GM12878 (cell line): Measurements from ENCODE around the gene PLEKHG2. TPM values are rescaled to one million over a fixed set of nuclear protein-coding genes. Genes with fewer than 3 reads are reported as not detected.
A peak's percentile ranks its signal among the peaks of the same experiment; 100 is the strongest.

Source experiments
- ATAC-seq: fragments of 200-7000 bp; cut with Tn5 transposase; 3 replicates; pipeline ENCODE4 v1.9.1; 2020; ENCODE audit warnings: mild to moderate bottlenecking, moderate library complexity
- BruUV-seq: library from RNA; stranded (reverse); fragments of 400-500 nt; replicated peaks from 2 replicates; lab custom pipeline; 2021; lab: Mats Ljungman, UMichigan
- CTCF ChIA-PET: fragments of 300-600 bp; sonication (Branson Sonifier 250); formaldehyde crosslinking; extraction: SDS; loops from one replicate; lab custom pipeline; 2021; ENCODE audit warnings: inconsistent platforms; lab: Yijun Ruan, JAX
- POLR2A ChIA-PET: fragments of 350-600 bp; formaldehyde crosslinking; extraction: SDS; loops from one replicate; lab custom pipeline; 2021; ENCODE audit warnings: inconsistent platforms; lab: Charles Lee
- RAD21 ChIA-PET: fragments of 300-600 bp; sonication (Branson Sonifier 250); formaldehyde crosslinking; loops from one replicate; lab custom pipeline; 2023; ENCODE audit warnings: antibody characterized with exemption; ENCODE audit not compliant: unreplicated experiment; lab: Charles Lee
- SMC1A ChIA-PET: fragments of 300-600 bp; sonication (Branson Sonifier 250); formaldehyde crosslinking; loops from one replicate; lab custom pipeline; 2023; ENCODE audit not compliant: unreplicated experiment, uncharacterized antibody; lab: Charles Lee
- DNase-seq: peaks from one replicate; pipeline ENCODE4 v3.0.0-alpha.2; 2011; ENCODE audit warnings: low read depth, low spot score
- FAIRE-seq: peaks from 3 replicates; lab custom pipeline; 2011; peaks lifted over from hg19 to GRCh38; lab: Jason Lieb, UNC
- H2AFZ ChIP-seq: 2 replicates; pipeline ENCODE4 v1.6.0; 2011; ENCODE audit warnings: low read depth, low read length, control low read depth; ENCODE audit not compliant: control insufficient read depth
- H3K27ac ChIP-seq: 2 replicates; pipeline ENCODE4 v1.5.1; 2011; ENCODE audit warnings: control low read depth; ENCODE audit not compliant: control insufficient read depth, insufficient read depth
- H3K27me3 ChIP-seq, 2 experiments: replicated peaks in 1 of 2; 2 replicates each; pipeline versions ENCODE4 v1.6.0 to v1.6.1; 2011; ENCODE audit warnings: low read length in 1 of 2; ENCODE audit not compliant: control insufficient read depth in 2 of 2, insufficient read depth in 2 of 2
- H3K36me3 ChIP-seq, 2 experiments: 2 replicates each; pipeline ENCODE4 v1.5.1; 2011; ENCODE audit warnings: low read length in 1 of 2; ENCODE audit not compliant: control insufficient read depth in 2 of 2, insufficient read depth in 2 of 2
- H3K4me1 ChIP-seq: 2 replicates; pipeline ENCODE4 v1.6.1; 2011; ENCODE audit warnings: mild to moderate bottlenecking, low read length, moderate library complexity, mixed read lengths; ENCODE audit not compliant: control insufficient read depth, insufficient read depth
- H3K4me2 ChIP-seq: 2 replicates; pipeline ENCODE4 v1.6.0; 2011; ENCODE audit warnings: control low read depth; ENCODE audit not compliant: control insufficient read depth, insufficient read depth
- H3K4me3 ChIP-seq: fragments of 200-600 bp; sonication (generic); 2 replicates; pipeline ENCODE4 v1.5.1; 2016
- H3K79me2 ChIP-seq: 2 replicates; pipeline ENCODE4 v1.6.0; 2011; ENCODE audit warnings: low read length; ENCODE audit not compliant: control insufficient read depth, insufficient read depth
- H3K9ac ChIP-seq: 2 replicates; pipeline ENCODE4 v1.8.0; 2011; ENCODE audit warnings: low read length, control low read depth, mixed read lengths; ENCODE audit not compliant: control insufficient read depth, insufficient read depth
- H3K9me3 ChIP-seq: replicated peaks from 3 replicates; pipeline ENCODE4 v1.5.1; 2011; ENCODE audit warnings: mild to moderate bottlenecking, low read length; ENCODE audit not compliant: control insufficient read depth, insufficient read depth
- H4K20me1 ChIP-seq: 2 replicates; pipeline ENCODE4 v1.6.0; 2011; ENCODE audit not compliant: control insufficient read depth, insufficient read depth
- BCL11A ChIP-seq: IDR thresholded peaks from 2 replicates; pipeline ENCODE4 v1.6.1; 2011; ENCODE audit warnings: low read depth, low read length
- ETV6 ChIP-seq, 2 experiments: fragments of 450-650 bp in 1 of 2; IDR thresholded peaks in 1 of 2; conservative IDR thresholded peaks in 1 of 2; 2 replicates each; pipeline ENCODE4 v1.6.1; 2014; ENCODE audit warnings: antibody characterized with exemption in 1 of 2, borderline replicate concordance in 1 of 2, low read depth in 1 of 2, mild to moderate bottlenecking in 1 of 2, moderate library complexity in 1 of 2
- HCFC1 ChIP-seq: fragments of 150-350 bp; IDR thresholded peaks from 2 replicates; pipeline ENCODE4 v1.6.1; 2014; ENCODE audit warnings: low read length
- MTA3 ChIP-seq: IDR thresholded peaks from 2 replicates; pipeline ENCODE4 v1.6.1; 2012; ENCODE audit warnings: low read length, inconsistent platforms, borderline replicate concordance
- PAX8 ChIP-seq: fragments of 450-650 bp; IDR thresholded peaks from 2 replicates; pipeline ENCODE4 v1.6.1; 2017; ENCODE audit warnings: mild to moderate bottlenecking, moderate library complexity
- POLR2A ChIP-seq: IDR thresholded peaks from 2 replicates; pipeline ENCODE4 v1.6.1; 2011; ENCODE audit warnings: low read depth, mild to moderate bottlenecking, low read length
- RAD51 ChIP-seq: fragments of 450-650 bp; IDR thresholded peaks from 2 replicates; pipeline ENCODE4 v1.6.1; 2016; ENCODE audit warnings: moderate library complexity, mild to moderate bottlenecking, inconsistent platforms
- SUZ12 ChIP-seq: fragments of 200-600 bp; sonication (generic); IDR thresholded peaks from one replicate; pipeline ENCODE4 v1.6.1; 2018; ENCODE audit warnings: antibody characterized with exemption, mild to moderate bottlenecking; ENCODE audit not compliant: unreplicated experiment
- TBL1XR1 ChIP-seq: IDR thresholded peaks from 2 replicates; pipeline ENCODE4 v1.6.1; 2012; ENCODE audit warnings: low read depth, low read length, improper control_type of control experiment
- ZBED1 ChIP-seq: IDR thresholded peaks from 2 replicates; pipeline ENCODE4 v1.6.1; 2016; ENCODE audit warnings: borderline replicate concordance
- ZNF24 ChIP-seq: fragments of 450-650 bp; IDR thresholded peaks from 2 replicates; pipeline ENCODE4 v1.6.1; 2017; ENCODE audit warnings: antibody characterized with exemption, mild to moderate bottlenecking
- WGBS: methylation state at CpG from one replicate; pipeline ENCODE4 v1.1.6; 2016; ENCODE audit warnings: low lambda C conversion rate; ENCODE audit not compliant: insufficient replicate concordance, insufficient coverage; ENCODE audit errors: missing lambda C conversion rate; 5-methylcytosine and 5-hydroxymethylcytosine counted together
- in situ Hi-C: fragments of 300-500 bp; cut with MboI; formaldehyde crosslinking; loops from 9 replicates; pipeline ENCODE4 v1.14.3; 2018; ENCODE audit warnings: mixed read lengths
- intact Hi-C: fragments of 100-400 bp; cut with micrococcal nuclease; formaldehyde crosslinking; loops from one replicate; pipeline ENCODE4 v1.14.2; 2022; ENCODE audit not compliant: unreplicated experiment
- polyA plus RNA-seq, 11 experiments: library from polyadenylated mRNA; depleted of rRNA in 4 of 11; unstranded in 6 of 11; stranded (reverse) in 5 of 11; fragments of >200 nt; fragmentation: Nextera tagmentation in 4 of 11; fragmentation: Illumina TruSeq in 1 of 11; extraction: Ambion mirVana in 4 of 11; extraction: Trizol in 1 of 11; gene quantifications; 1 replicate in 1 of 11; 2 replicates in 10 of 11; pipeline versions ENCODE4 v1.2.1 to v1.2.3, GENCODE V29; 2011 to 2016; ENCODE audit warnings: inconsistent platforms in 2 of 11, missing spikeins in 2 of 11, low read depth in 1 of 11
- total RNA-seq, 4 experiments: library from RNA; depleted of rRNA in 3 of 4; stranded (reverse); fragments of >200 nt in 3 of 4; fragmentation: Illumina TruSeq in 1 of 4; extraction: Trizol in 1 of 4; gene quantifications; 2 replicates each; pipeline versions ENCODE4 v1.2.1 to v1.2.3, GENCODE V29; 2013 to 2021
- TF ChIP-seq, protein P1 (sequence below): fragments of 450-650 bp; IDR thresholded peaks from 2 replicates; pipeline ENCODE4 v1.6.1; 2017; ENCODE audit warnings: antibody characterized with exemption, mild to moderate bottlenecking, moderate library complexity
- TF ChIP-seq, protein P2 (sequence below), 3 experiments: IDR thresholded peaks in 2 of 3; conservative IDR thresholded peaks in 1 of 3; 2 replicates each; pipeline ENCODE4 v1.5.1; 2011; ENCODE audit warnings: low read depth in 3 of 3, low read length in 3 of 3, mild to moderate bottlenecking in 3 of 3, control low read depth in 2 of 3, moderate library complexity in 2 of 3, inconsistent platforms in 1 of 3, mixed read lengths in 1 of 3; ENCODE audit not compliant: control insufficient read depth in 2 of 3, insufficient read depth in 1 of 3; ENCODE audit errors: extremely low read depth in 1 of 3
- TF ChIP-seq, protein P3 (sequence below): IDR thresholded peaks from 2 replicates; pipeline ENCODE4 v1.6.1; 2011; ENCODE audit warnings: low read depth, low read length, improper control_type of control experiment, borderline replicate concordance
- TF ChIP-seq, protein P4 (sequence below): fragments of 450-650 bp; IDR thresholded peaks from 2 replicates; pipeline ENCODE4 v1.6.1; 2017; ENCODE audit warnings: mild to moderate bottlenecking

PLEKHG2 gene
- total and polyA plus RNA-seq, 10 of the 15 experiments (the other 5 are each of a cell fraction or from before 2014, with no cell fraction given) = 3.0 to 62.5 (median 17.2) TPM

DNA sequence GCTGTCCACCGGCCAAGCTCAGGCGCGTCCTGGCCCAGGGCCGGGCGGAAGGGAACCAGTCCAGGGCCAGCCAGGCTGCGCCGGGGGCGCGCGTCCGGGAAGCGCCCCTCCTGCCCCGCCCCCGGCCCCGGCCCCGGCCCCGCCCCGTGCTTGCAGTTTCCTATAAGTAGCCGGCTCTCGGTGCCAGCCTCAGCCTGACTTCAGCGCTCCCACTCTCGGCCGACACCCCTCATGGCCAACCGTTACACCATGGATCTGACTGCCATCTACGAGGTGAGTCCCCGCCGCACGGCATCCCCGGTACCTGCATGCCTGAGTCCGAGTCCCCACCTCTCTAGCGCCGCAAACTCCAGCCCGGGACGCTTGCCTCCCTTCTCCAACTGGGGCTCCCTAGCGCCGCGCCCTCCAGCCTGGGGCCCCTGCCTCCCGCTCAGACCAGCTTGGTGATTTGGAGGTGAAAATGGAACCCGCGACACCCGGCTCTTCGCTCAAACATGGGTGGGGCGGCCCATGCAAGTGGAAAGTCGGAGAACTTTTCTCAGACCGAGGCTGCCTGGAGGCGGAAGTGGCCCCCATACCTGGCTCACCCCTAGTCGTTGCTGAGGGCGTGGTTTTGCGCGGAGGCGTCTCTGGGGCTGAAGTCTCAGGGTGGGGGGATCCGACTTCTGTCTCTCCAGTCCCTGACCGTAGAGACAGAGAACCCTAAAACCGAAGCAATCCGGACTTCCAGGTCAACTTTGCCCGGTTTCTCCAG, 5.6 kb upstream of the PLEKHG2 start, which contains the start of gene ZFP36:
Gene ZFP36, plus strand, starts transcription at position 192 of the 754 bp plus-strand sequence. Its CDS starts 58 bp downstream, at position 250.
- no peaks in the 10 kb centered on the region for H3K9me3 ChIP-seq
- CTCF ChIA-PET = interaction anchor here (0.8 kb wide), 1 partner anchor 9 kb away, joined by 4 read pairs; no protein-coding TSS in a partner anchor
- peak; percentile 29 for ATAC-seq
- BruUV-seq = TSS peak; percentile 81
- peak; percentile 89 for FAIRE-seq
- RAD21 ChIA-PET = interaction anchor here (0.9 to 4.5 kb wide), 2 partner anchors 9 to 71 kb away, joined by 4 to 37 read pairs; no protein-coding TSS in a partner anchor
- peak within 1 kb of the TSS; percentile 98 for H3K4me3 ChIP-seq
- POLR2A ChIA-PET = interaction anchor here (0.6 to 3.9 kb wide), 8 partner anchors 9 to 1931 kb away, joined by 3 to 39 read pairs (median 4); partner anchors contain the start of genes MED29, PAF1, RPS16 and SUPT5H
- peak within 1 kb of the TSS; percentile 92 for H3K4me2 ChIP-seq
- peaks cover 2 to 6% of the 10 kb centered on the region in 2 experiments; a peak in 2 of 4 replicates for H3K36me3 ChIP-seq
- no peaks in the 10 kb centered on the region for H4K20me1 ChIP-seq
- peaks cover 62% of the 10 kb centered on the region for H3K79me2 ChIP-seq
- DNase-seq = no peak
- H3K9ac ChIP-seq = peak within 1 kb of the TSS; percentile 80
- WGBS = under 1% methylated on average over 36 of the region's 56 CpGs
- peak within 1 kb of the TSS; percentile 100 for H3K27ac ChIP-seq
- peaks cover 45% of the 10 kb centered on the region for H3K4me1 ChIP-seq
- SMC1A ChIA-PET = interaction anchor here (1.1 to 3.0 kb wide), 3 partner anchors 8 to 16 kb away, joined by 3 to 18 read pairs (median 4); partner anchors contain the start of genes MED29 and PAF1
- no peaks in the 10 kb centered on the region for H3K27me3 ChIP-seq
- in situ Hi-C loops (no loop called here), intact Hi-C loops (loop anchor here (10.0 kb wide), 1 partner anchor 432 kb away; the partner anchor contains the start of gene FBXO17)
- no peak within 1 kb of the TSS for H2AFZ ChIP-seq
- TF ChIP-seq, protein P1, sequence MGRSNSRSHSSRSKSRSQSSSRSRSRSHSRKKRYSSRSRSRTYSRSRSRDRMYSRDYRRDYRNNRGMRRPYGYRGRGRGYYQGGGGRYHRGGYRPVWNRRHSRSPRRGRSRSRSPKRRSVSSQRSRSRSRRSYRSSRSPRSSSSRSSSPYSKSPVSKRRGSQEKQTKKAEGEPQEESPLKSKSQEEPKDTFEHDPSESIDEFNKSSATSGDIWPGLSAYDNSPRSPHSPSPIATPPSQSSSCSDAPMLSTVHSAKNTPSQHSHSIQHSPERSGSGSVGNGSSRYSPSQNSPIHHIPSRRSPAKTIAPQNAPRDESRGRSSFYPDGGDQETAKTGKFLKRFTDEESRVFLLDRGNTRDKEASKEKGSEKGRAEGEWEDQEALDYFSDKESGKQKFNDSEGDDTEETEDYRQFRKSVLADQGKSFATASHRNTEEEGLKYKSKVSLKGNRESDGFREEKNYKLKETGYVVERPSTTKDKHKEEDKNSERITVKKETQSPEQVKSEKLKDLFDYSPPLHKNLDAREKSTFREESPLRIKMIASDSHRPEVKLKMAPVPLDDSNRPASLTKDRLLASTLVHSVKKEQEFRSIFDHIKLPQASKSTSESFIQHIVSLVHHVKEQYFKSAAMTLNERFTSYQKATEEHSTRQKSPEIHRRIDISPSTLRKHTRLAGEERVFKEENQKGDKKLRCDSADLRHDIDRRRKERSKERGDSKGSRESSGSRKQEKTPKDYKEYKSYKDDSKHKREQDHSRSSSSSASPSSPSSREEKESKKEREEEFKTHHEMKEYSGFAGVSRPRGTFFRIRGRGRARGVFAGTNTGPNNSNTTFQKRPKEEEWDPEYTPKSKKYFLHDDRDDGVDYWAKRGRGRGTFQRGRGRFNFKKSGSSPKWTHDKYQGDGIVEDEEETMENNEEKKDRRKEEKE = no peak; the same call in 1 of the 2 replicates
- TF ChIP-seq POLR2A = peak; percentile 94
- no peak for TF ChIP-seq BCL11A
- TF ChIP-seq, protein P2, sequence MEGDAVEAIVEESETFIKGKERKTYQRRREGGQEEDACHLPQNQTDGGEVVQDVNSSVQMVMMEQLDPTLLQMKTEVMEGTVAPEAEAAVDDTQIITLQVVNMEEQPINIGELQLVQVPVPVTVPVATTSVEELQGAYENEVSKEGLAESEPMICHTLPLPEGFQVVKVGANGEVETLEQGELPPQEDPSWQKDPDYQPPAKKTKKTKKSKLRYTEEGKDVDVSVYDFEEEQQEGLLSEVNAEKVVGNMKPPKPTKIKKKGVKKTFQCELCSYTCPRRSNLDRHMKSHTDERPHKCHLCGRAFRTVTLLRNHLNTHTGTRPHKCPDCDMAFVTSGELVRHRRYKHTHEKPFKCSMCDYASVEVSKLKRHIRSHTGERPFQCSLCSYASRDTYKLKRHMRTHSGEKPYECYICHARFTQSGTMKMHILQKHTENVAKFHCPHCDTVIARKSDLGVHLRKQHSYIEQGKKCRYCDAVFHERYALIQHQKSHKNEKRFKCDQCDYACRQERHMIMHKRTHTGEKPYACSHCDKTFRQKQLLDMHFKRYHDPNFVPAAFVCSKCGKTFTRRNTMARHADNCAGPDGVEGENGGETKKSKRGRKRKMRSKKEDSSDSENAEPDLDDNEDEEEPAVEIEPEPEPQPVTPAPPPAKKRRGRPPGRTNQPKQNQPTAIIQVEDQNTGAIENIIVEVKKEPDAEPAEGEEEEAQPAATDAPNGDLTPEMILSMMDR (IDR thresholded peaks at IDR 0.05 in 2 of 3, conservative IDR thresholded peaks at IDR 0.05 in 1 of 3; ENCODE audit: control insufficient read depth in 2 of 3, extremely low read depth in 1 of 3, insufficient read depth in 1 of 3, low read depth in 3 of 3, low read length in 3 of 3) = no peak
- no peak for TF ChIP-seq RAD51
- no peak for TF ChIP-seq MTA3
- TF ChIP-seq PAX8 = no peak
- TF ChIP-seq SUZ12 = no peak
- TF ChIP-seq ZNF24 = no peak
- TF ChIP-seq, protein P3, sequence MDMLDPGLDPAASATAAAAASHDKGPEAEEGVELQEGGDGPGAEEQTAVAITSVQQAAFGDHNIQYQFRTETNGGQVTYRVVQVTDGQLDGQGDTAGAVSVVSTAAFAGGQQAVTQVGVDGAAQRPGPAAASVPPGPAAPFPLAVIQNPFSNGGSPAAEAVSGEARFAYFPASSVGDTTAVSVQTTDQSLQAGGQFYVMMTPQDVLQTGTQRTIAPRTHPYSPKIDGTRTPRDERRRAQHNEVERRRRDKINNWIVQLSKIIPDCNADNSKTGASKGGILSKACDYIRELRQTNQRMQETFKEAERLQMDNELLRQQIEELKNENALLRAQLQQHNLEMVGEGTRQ = no peak; the same call in 1 of the 2 replicates
- peak; percentile 12; the same call in 1 of the 2 replicates for TF ChIP-seq HCFC1
- TF ChIP-seq, protein P4, sequence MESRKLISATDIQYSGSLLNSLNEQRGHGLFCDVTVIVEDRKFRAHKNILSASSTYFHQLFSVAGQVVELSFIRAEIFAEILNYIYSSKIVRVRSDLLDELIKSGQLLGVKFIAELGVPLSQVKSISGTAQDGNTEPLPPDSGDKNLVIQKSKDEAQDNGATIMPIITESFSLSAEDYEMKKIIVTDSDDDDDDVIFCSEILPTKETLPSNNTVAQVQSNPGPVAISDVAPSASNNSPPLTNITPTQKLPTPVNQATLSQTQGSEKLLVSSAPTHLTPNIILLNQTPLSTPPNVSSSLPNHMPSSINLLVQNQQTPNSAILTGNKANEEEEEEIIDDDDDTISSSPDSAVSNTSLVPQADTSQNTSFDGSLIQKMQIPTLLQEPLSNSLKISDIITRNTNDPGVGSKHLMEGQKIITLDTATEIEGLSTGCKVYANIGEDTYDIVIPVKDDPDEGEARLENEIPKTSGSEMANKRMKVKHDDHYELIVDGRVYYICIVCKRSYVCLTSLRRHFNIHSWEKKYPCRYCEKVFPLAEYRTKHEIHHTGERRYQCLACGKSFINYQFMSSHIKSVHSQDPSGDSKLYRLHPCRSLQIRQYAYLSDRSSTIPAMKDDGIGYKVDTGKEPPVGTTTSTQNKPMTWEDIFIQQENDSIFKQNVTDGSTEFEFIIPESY = no peak
- TF ChIP-seq ZBED1 = peak; percentile 81
- TF ChIP-seq ETV6 (conservative IDR thresholded peaks at IDR 0.05 in 1 of 2, IDR thresholded peaks at IDR 0.05 in 1 of 2; ENCODE audit: borderline replicate concordance in 1 of 2, low read depth in 1 of 2) = no peak
- peak; percentile 48; the same call in 1 of the 2 replicates for TF ChIP-seq TBL1XR1
